IMR-90 (cell line): ENCODE data around the gene NLRC5. TPM values are rescaled to one million over a fixed set of nuclear protein-coding genes. Genes with fewer than 3 reads are reported as not detected.

Source experiments
- ATAC-seq: fragments of 200-7000 bp; cut with Tn5 transposase; 2 replicates; pipeline ENCODE4 v1.9.1; 2020; ENCODE audit warnings: low read depth, mild to moderate bottlenecking, moderate library complexity
- BruUV-seq: library from RNA; stranded (reverse); fragments of 400-500 nt; replicated peaks from 2 replicates; lab custom pipeline; 2021; lab: Mats Ljungman, UMichigan
- CTCF ChIA-PET: fragments of 300-600 bp; formaldehyde crosslinking; extraction: SDS; loops from one replicate; lab custom pipeline; 2021; ENCODE audit warnings: antibody characterized with exemption; lab: Yijun Ruan, JAX
- POLR2A ChIA-PET: fragments of 300-600 bp; sonication (Branson Sonifier 250); formaldehyde crosslinking; loops from one replicate; lab custom pipeline; 2022; ENCODE audit warnings: antibody characterized with exemption; ENCODE audit not compliant: unreplicated experiment; lab: Charles Lee
- DNase-seq: peaks from one replicate; pipeline ENCODE4 v3.0.0; 2013
- H2AFZ ChIP-seq: replicated peaks from 2 replicates; pipeline ENCODE3; 2013; ENCODE audit warnings: low read length, mild to moderate bottlenecking; ENCODE audit not compliant: poor library complexity
- H2AK5ac ChIP-seq: 2 replicates; pipeline ENCODE4 v1.6.1; 2013; ENCODE audit warnings: low read depth, low read length, inconsistent platforms
- H2AK9ac ChIP-seq: replicated peaks from 2 replicates; pipeline ENCODE3; 2013; ENCODE audit warnings: mild to moderate bottlenecking, low read depth, low read length, moderate library complexity; ENCODE audit not compliant: poor library complexity
- H2BK120ac ChIP-seq: 2 replicates; pipeline ENCODE4 v1.6.1; 2013; ENCODE audit warnings: low read depth, low read length, inconsistent platforms
- H2BK15ac ChIP-seq: 3 replicates; pipeline ENCODE4 v1.6.1; 2013; ENCODE audit warnings: low read depth, low read length, inconsistent platforms
- H2BK20ac ChIP-seq: 2 replicates; pipeline ENCODE4 v1.6.1; 2013; ENCODE audit warnings: low read depth, mild to moderate bottlenecking, inconsistent platforms, low read length, moderate library complexity
- H2BK5ac ChIP-seq: 2 replicates; pipeline ENCODE4 v1.6.1; 2013; ENCODE audit warnings: mild to moderate bottlenecking, low read depth, low read length, inconsistent platforms; ENCODE audit not compliant: poor library complexity, severe bottlenecking
- H3K14ac ChIP-seq: replicated peaks from 2 replicates; pipeline ENCODE4 v1.6.1; 2013; ENCODE audit warnings: low read depth, low read length, inconsistent platforms
- H3K18ac ChIP-seq: 2 replicates; pipeline ENCODE4 v1.6.1; 2013; ENCODE audit warnings: low read depth, low read length, control low read depth
- H3K23ac ChIP-seq: 2 replicates; pipeline ENCODE4 v1.6.1; 2013; ENCODE audit warnings: low read depth, low read length, inconsistent platforms
- H3K27ac ChIP-seq: 2 replicates; pipeline ENCODE4 v1.5.1; 2013; ENCODE audit warnings: mild to moderate bottlenecking, control low read depth, low read length; ENCODE audit not compliant: insufficient read depth
- H3K27me3 ChIP-seq: 2 replicates; pipeline ENCODE4 v1.6.1; 2013; ENCODE audit warnings: low read length; ENCODE audit not compliant: control insufficient read depth, insufficient read depth
- H3K36me3 ChIP-seq: 2 replicates; pipeline ENCODE4 v1.6.1; 2013; ENCODE audit warnings: low read length, mixed read lengths; ENCODE audit not compliant: control insufficient read depth, insufficient read depth
- H3K4ac ChIP-seq: 2 replicates; pipeline ENCODE4 v1.6.1; 2013; ENCODE audit warnings: low read depth, low read length, inconsistent platforms
- H3K4me1 ChIP-seq: 2 replicates; pipeline ENCODE4 v1.6.1; 2013; ENCODE audit warnings: low read length, mixed read lengths; ENCODE audit not compliant: control insufficient read depth, insufficient read depth
- H3K4me2 ChIP-seq: 2 replicates; pipeline ENCODE4 v1.6.1; 2013; ENCODE audit warnings: low read depth, mild to moderate bottlenecking, control low read depth, low read length, moderate library complexity
- H3K4me3 ChIP-seq: 2 replicates; pipeline ENCODE4 v1.5.1; 2013; ENCODE audit warnings: low read depth, mild to moderate bottlenecking, control low read depth, low read length, moderate library complexity; ENCODE audit not compliant: insufficient read depth
- H3K56ac ChIP-seq: 2 replicates; pipeline ENCODE4 v1.6.1; 2013; ENCODE audit warnings: low read length, inconsistent platforms; ENCODE audit not compliant: insufficient read depth; ENCODE audit errors: extremely low read depth
- H3K79me1 ChIP-seq, 2 experiments: 2 replicates each; pipeline ENCODE4 v1.6.1; 2013; ENCODE audit warnings: low read length in 2 of 2, inconsistent platforms in 1 of 2, low read depth in 1 of 2
- H3K9ac ChIP-seq: 2 replicates; pipeline ENCODE4 v1.6.1; 2013; ENCODE audit warnings: low read depth, low read length, control low read depth
- H3K9me1 ChIP-seq: 2 replicates; pipeline ENCODE4 v1.6.1; 2013; ENCODE audit warnings: low read length, inconsistent platforms; ENCODE audit not compliant: insufficient read depth
- H3K9me3 ChIP-seq: 2 replicates; pipeline ENCODE4 v1.6.1; 2013; ENCODE audit warnings: low read length; ENCODE audit not compliant: control insufficient read depth, insufficient read depth
- H4K20me1 ChIP-seq: 2 replicates; pipeline ENCODE4 v1.6.1; 2013; ENCODE audit warnings: low read length, inconsistent platforms; ENCODE audit not compliant: insufficient read depth
- H4K5ac ChIP-seq: 2 replicates; pipeline ENCODE4 v1.6.1; 2013; ENCODE audit warnings: mild to moderate bottlenecking, low read depth, low read length, control low read depth
- H4K8ac ChIP-seq, 2 experiments: 2 replicates each; pipeline ENCODE4 v1.6.1; 2013; ENCODE audit warnings: low read depth in 2 of 2, low read length in 2 of 2, control low read depth in 1 of 2, inconsistent platforms in 1 of 2
- H4K91ac ChIP-seq: 2 replicates; pipeline ENCODE4 v1.6.1; 2013; ENCODE audit warnings: low read depth, low read length, inconsistent platforms; ENCODE audit not compliant: insufficient read depth
- BHLHE40 ChIP-seq: fragments of 150-350 bp; IDR thresholded peaks from 2 replicates; pipeline ENCODE4 v1.6.1; 2016; ENCODE audit warnings: mild to moderate bottlenecking, low read depth, low read length
- CEBPB ChIP-seq: IDR thresholded peaks from 2 replicates; pipeline ENCODE4 v1.6.1; 2012; ENCODE audit warnings: low read depth, low read length, improper control_type of control experiment
- CHD1 ChIP-seq: IDR thresholded peaks from 2 replicates; pipeline ENCODE4 v1.6.1; 2012; ENCODE audit warnings: low read depth, low read length, improper control_type of control experiment
- ELK1 ChIP-seq: fragments of 150-350 bp; IDR thresholded peaks from 2 replicates; pipeline ENCODE4 v1.6.1; 2016; ENCODE audit warnings: low read depth, mild to moderate bottlenecking, low read length, moderate library complexity, borderline replicate concordance
- FOS ChIP-seq: fragments of 150-350 bp; IDR thresholded peaks from 2 replicates; pipeline ENCODE4 v1.6.1; 2016; ENCODE audit warnings: low read depth, low read length
- MAFK ChIP-seq: IDR thresholded peaks from 2 replicates; pipeline ENCODE4 v1.6.1; 2012; ENCODE audit warnings: low read depth, low read length, improper control_type of control experiment
- MAZ ChIP-seq: IDR thresholded peaks from 2 replicates; pipeline ENCODE4 v1.6.1; 2012; ENCODE audit warnings: low read depth, mild to moderate bottlenecking, low read length, improper control_type of control experiment, moderate library complexity, borderline replicate concordance
- MXI1 ChIP-seq: IDR thresholded peaks from 2 replicates; pipeline ENCODE4 v1.6.1; 2012; ENCODE audit warnings: low read depth, mild to moderate bottlenecking, low read length, moderate library complexity, borderline replicate concordance
- POLR2A ChIP-seq: IDR thresholded peaks from 2 replicates; pipeline ENCODE4 v1.6.1; 2012; ENCODE audit warnings: mild to moderate bottlenecking, low read depth, low read length
- RAD21 ChIP-seq: IDR thresholded peaks from 2 replicates; pipeline ENCODE4 v1.6.1; 2012; ENCODE audit warnings: low read length, improper control_type of control experiment
- RCOR1 ChIP-seq: IDR thresholded peaks from 2 replicates; pipeline ENCODE4 v1.6.1; 2012; ENCODE audit warnings: mild to moderate bottlenecking, low read length, improper control_type of control experiment; ENCODE audit not compliant: insufficient replicate concordance
- RFX5 ChIP-seq: IDR thresholded peaks from 2 replicates; pipeline ENCODE4 v1.8.0; 2012; ENCODE audit warnings: low read depth, mild to moderate bottlenecking, low read length, moderate library complexity
- SMC3 ChIP-seq: fragments of 150-350 bp; IDR thresholded peaks from 2 replicates; pipeline ENCODE4 v1.6.1; 2016; ENCODE audit warnings: low read depth, mild to moderate bottlenecking, antibody characterized with exemption, low read length, moderate library complexity
- WGBS, 2 experiments: methylation state at CpG; one replicate each; pipeline versions ENCODE4 v1.1.5 to v1.1.7; 2013; ENCODE audit warnings: missing lambda C conversion rate in 2 of 2; ENCODE audit not compliant: insufficient read length in 1 of 2; ENCODE audit errors: extremely low coverage in 2 of 2; 5-methylcytosine and 5-hydroxymethylcytosine counted together
- dilution Hi-C: fragments of 300-500 bp; cut with HindIII; formaldehyde crosslinking; loops from one replicate; pipeline ENCODE4 v1.14.3; 2018; ENCODE audit warnings: low sequenced_read_pairs; ENCODE audit not compliant: unreplicated experiment
- in situ Hi-C: fragments of 300-500 bp; cut with MboI; formaldehyde crosslinking; loops from 3 replicates; pipeline ENCODE4 v1.14.3; 2019; ENCODE audit warnings: low sequenced_read_pairs, inconsistent platforms, mixed read lengths
- intact Hi-C: fragments of 100-400 bp; cut with micrococcal nuclease; formaldehyde crosslinking; loops from 2 replicates; pipeline ENCODE4 v1.10.0; 2022
- polyA plus RNA-seq, 3 experiments: library from polyadenylated mRNA; depleted of rRNA; stranded (reverse); fragments of >200 nt; gene quantifications; 2 replicates each; pipeline ENCODE4 v1.2.3, GENCODE V29; 2012; ENCODE audit warnings: low replicate concordance in 1 of 3
- total RNA-seq: library from RNA; depleted of rRNA; stranded (reverse); fragments of >200 nt; gene quantifications from 2 replicates; pipeline ENCODE4 v1.2.3, GENCODE V29; 2012

Gene NLRC5
- total and polyA plus RNA-seq, 2 of the 4 experiments (the other 2 are of a cell fraction), result 9.1 to 14.9 TPM

GRCh38 chr16:56989988-56990387, 631 bp downstream of the NLRC5 start:
- Histone ChIP-seq H2BK5ac (peak overlapping the region; percentile 61), H3K9me3 (no peaks in the 10 kb centered on the region), H3K79me1 (peaks cover 20 to 73% of the 10 kb centered on the region in 2 experiments), H4K91ac (peak overlapping the region; percentile 96), H3K23ac (peak overlapping the region; percentile 97), H2BK20ac (no peak overlapping the region), H2AK5ac (peak overlapping the region; percentile 79; the same call in 1 of the 2 replicates), H3K9me1 (peaks cover 26% of the 10 kb centered on the region), H3K4me3 (peak overlapping the region; percentile 69), H3K4me1 (peaks cover 29% of the 10 kb centered on the region), H4K5ac (no peak overlapping the region), H3K18ac (peak overlapping the region; percentile 42; the same call in 1 of the 2 replicates), H3K27ac (peak overlapping the region; percentile 76), H3K56ac (peak overlapping the region; percentile 96), H3K9ac (peak overlapping the region; percentile 87), H2BK120ac (peak overlapping the region; percentile 97), H3K14ac (peak overlapping the region; percentile 97), H3K4me2 (peak overlapping the region; percentile 94), H4K20me1 (no peaks in the 10 kb centered on the region), H3K4ac (peak overlapping the region; percentile 99; the same call in 1 of the 2 replicates), H2AK9ac (peak overlapping the region; percentile 99), H4K8ac (peak overlapping the region; percentile 82 to 89), H3K27me3 (no peaks in the 10 kb centered on the region), H2BK15ac (peak overlapping the region; percentile 89; the same call in 1 of the 3 replicates), H2AFZ (peak overlapping the region; percentile 98), H3K36me3 (no peaks in the 10 kb centered on the region; the same call in 1 of the 2 replicates)
- ATAC-seq, result no peak
- ChIA-PET POLR2A (no interaction called here), CTCF (interaction anchor here (0.5 to 0.8 kb wide), 3 partner anchors 16 to 196 kb away, joined by 3 to 9 read pairs (median 4); partner anchors contain the start of genes PSME3IP1 and RSPRY1)
- DNase-seq, result no peak
- dilution Hi-C loops, result no loop called here
- BruUV-seq, result no TSS peak
- in situ Hi-C loops, result no loop called here
- no CpG with 5 or more reads among the region's 7 CpGs for WGBS, 2 experiments
- TF ChIP-seq MAZ, result no peak
- no peak for TF ChIP-seq MAFK
- TF ChIP-seq RCOR1, result no peak
- no peak for TF ChIP-seq BHLHE40
- no peak for TF ChIP-seq FOS
- no peak for TF ChIP-seq SMC3
- no peak for TF ChIP-seq ELK1
- no peak for TF ChIP-seq CHD1
- TF ChIP-seq RFX5, result no peak
- TF ChIP-seq POLR2A, result no peak
- TF ChIP-seq RAD21, result no peak
- no peak for TF ChIP-seq CEBPB
- no peak for TF ChIP-seq MXI1
- intact Hi-C loops, result loop anchor here (2.0 kb wide), 1 partner anchor 55 kb away; no protein-coding TSS in a partner anchor
